Measurements from ENCODE around the gene TTC9.

DNA sequence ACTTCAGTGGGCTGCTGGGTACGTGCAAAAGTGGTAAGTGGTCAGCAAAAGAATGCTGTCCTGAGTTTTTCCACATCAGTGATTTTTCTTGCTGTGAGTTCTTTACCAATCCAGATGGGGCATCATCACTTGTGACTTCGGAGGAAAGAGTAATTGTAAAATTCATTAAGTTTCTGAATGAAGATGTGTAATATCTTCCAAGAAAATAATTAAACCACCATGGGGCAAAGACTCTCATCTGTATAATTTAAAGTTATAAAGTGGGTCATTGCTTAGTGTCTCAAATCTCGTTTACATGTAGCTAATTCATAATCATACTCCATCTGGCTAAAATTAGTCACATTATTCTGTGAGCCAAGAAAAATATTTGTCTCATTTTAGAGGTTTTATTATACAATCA, 30.5 kb upstream of the TTC9 start:
- TF ChIP-seq, protein P1, sequence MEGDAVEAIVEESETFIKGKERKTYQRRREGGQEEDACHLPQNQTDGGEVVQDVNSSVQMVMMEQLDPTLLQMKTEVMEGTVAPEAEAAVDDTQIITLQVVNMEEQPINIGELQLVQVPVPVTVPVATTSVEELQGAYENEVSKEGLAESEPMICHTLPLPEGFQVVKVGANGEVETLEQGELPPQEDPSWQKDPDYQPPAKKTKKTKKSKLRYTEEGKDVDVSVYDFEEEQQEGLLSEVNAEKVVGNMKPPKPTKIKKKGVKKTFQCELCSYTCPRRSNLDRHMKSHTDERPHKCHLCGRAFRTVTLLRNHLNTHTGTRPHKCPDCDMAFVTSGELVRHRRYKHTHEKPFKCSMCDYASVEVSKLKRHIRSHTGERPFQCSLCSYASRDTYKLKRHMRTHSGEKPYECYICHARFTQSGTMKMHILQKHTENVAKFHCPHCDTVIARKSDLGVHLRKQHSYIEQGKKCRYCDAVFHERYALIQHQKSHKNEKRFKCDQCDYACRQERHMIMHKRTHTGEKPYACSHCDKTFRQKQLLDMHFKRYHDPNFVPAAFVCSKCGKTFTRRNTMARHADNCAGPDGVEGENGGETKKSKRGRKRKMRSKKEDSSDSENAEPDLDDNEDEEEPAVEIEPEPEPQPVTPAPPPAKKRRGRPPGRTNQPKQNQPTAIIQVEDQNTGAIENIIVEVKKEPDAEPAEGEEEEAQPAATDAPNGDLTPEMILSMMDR (IDR thresholded peaks at IDR 0.05; ENCODE audit: insufficient read depth, low read length, poor library complexity, severe bottlenecking) = no peak
- TF ChIP-seq EZH2phosphoT487 (conservative IDR thresholded peaks at IDR 0.05; ENCODE audit: low read length) = no peak
